Endothelial cell (in vitro differentiated cells): ENCODE data around the gene OSTF1. TPM values are rescaled to one million over a fixed set of nuclear protein-coding genes. Genes with fewer than 3 reads are reported as not detected.

Experiments
- DNase-seq: peaks from one replicate; pipeline ENCODE4 v3.0.0; 2021; ENCODE audit warnings: low spot score
- H3K27ac Mint-ChIP-seq: one replicate; pipeline ENCODE4 v1.8.0; 2021; ENCODE audit warnings: mixed read lengths, inconsistent platforms; ENCODE audit not compliant: unreplicated experiment
- H3K27me3 Mint-ChIP-seq: one replicate; pipeline ENCODE4 v1.8.0; 2021; ENCODE audit warnings: mild to moderate bottlenecking, moderate library complexity, mixed read lengths, inconsistent platforms; ENCODE audit not compliant: unreplicated experiment
- H3K36me3 Mint-ChIP-seq: one replicate; pipeline ENCODE4 v1.8.0; 2021; ENCODE audit warnings: mild to moderate bottlenecking, low read depth, mixed read lengths, inconsistent platforms; ENCODE audit not compliant: unreplicated experiment
- H3K4me1 Mint-ChIP-seq: one replicate; pipeline ENCODE4 v1.8.0; 2021; ENCODE audit warnings: mild to moderate bottlenecking, mixed read lengths, inconsistent platforms; ENCODE audit not compliant: unreplicated experiment
- H3K4me3 Mint-ChIP-seq: one replicate; pipeline ENCODE4 v1.8.0; 2021; ENCODE audit warnings: mild to moderate bottlenecking, mixed read lengths, inconsistent platforms; ENCODE audit not compliant: unreplicated experiment
- H3K9me3 Mint-ChIP-seq: one replicate; pipeline ENCODE4 v1.8.0; 2021; ENCODE audit warnings: mixed read lengths, inconsistent platforms; ENCODE audit not compliant: unreplicated experiment
- total RNA-seq: library from RNA; stranded (reverse); fragmentation: NEBNext Ultra II Directional; extraction: Animal tissue kit (Norgen Biotek cat#: 25700); gene quantifications from one replicate; pipeline ENCODE4 v1.2.1, GENCODE V29; 2021; ENCODE audit not compliant: unreplicated experiment
- TF ChIP-seq, protein P1 (sequence below): fragments of 200-600 bp; sonication (generic); IDR thresholded peaks from one replicate; pipeline ENCODE4 v1.5.0; 2021; ENCODE audit warnings: antibody characterized with exemption; ENCODE audit not compliant: unreplicated experiment

Gene OSTF1
- total RNA-seq, 1 donor from 2014 or later: 51.4 TPM

- peaks cover 15% of the 10 kb centered on the region for H3K36me3 Mint-ChIP-seq
- no peak overlapping the region for H3K27ac Mint-ChIP-seq
- peaks cover 13% of the 10 kb centered on the region for H3K4me1 Mint-ChIP-seq
- H3K27me3 Mint-ChIP-seq: peaks cover 3% of the 10 kb centered on the region
- TF ChIP-seq, protein P1, sequence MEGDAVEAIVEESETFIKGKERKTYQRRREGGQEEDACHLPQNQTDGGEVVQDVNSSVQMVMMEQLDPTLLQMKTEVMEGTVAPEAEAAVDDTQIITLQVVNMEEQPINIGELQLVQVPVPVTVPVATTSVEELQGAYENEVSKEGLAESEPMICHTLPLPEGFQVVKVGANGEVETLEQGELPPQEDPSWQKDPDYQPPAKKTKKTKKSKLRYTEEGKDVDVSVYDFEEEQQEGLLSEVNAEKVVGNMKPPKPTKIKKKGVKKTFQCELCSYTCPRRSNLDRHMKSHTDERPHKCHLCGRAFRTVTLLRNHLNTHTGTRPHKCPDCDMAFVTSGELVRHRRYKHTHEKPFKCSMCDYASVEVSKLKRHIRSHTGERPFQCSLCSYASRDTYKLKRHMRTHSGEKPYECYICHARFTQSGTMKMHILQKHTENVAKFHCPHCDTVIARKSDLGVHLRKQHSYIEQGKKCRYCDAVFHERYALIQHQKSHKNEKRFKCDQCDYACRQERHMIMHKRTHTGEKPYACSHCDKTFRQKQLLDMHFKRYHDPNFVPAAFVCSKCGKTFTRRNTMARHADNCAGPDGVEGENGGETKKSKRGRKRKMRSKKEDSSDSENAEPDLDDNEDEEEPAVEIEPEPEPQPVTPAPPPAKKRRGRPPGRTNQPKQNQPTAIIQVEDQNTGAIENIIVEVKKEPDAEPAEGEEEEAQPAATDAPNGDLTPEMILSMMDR: no peak
- DNase-seq: no peak
- H3K9me3 Mint-ChIP-seq: no peaks in the 10 kb centered on the region
- no peak overlapping the region for H3K4me3 Mint-ChIP-seq
Observed at GRCh38 chr9:75132244-75132643, 43.9 kb downstream of the OSTF1 start.

GRCh38 chr9:75133396-75133795, 45.1 kb downstream of the OSTF1 start:
- TF ChIP-seq, protein P1: no peak
- no peak overlapping the region for H3K27ac Mint-ChIP-seq

GRCh38 chr9:75134495-75134894, 46.2 kb downstream of the OSTF1 start:
- Mint-ChIP-seq H3K4me3 (no peak overlapping the region), H3K4me1 (peaks cover 13% of the 10 kb centered on the region), H3K27me3 (peaks cover 3% of the 10 kb centered on the region), H3K9me3 (no peaks in the 10 kb centered on the region), H3K36me3 (peaks cover 18% of the 10 kb centered on the region), H3K27ac (no peak overlapping the region)
- DNase-seq: no peak
- TF ChIP-seq, protein P1: no peak

More at GRCh38 chr9:75133396-75133795, 45.1 kb downstream of the OSTF1 start:
- Mint-ChIP-seq H3K36me3 (peaks cover 17% of the 10 kb centered on the region), H3K4me3 (no peak overlapping the region), H3K9me3 (no peaks in the 10 kb centered on the region), H3K4me1 (peaks cover 13% of the 10 kb centered on the region), H3K27me3 (peaks cover 3% of the 10 kb centered on the region)
- no peak for DNase-seq

- no peak for DNase-seq
- peaks cover 8% of the 10 kb centered on the region for H3K4me1 Mint-ChIP-seq
- no peak overlapping the region for H3K27ac Mint-ChIP-seq
- no peaks in the 10 kb centered on the region for H3K9me3 Mint-ChIP-seq
- no peak overlapping the region for H3K4me3 Mint-ChIP-seq
- H3K27me3 Mint-ChIP-seq: no peaks in the 10 kb centered on the region
- H3K36me3 Mint-ChIP-seq: peaks cover 33% of the 10 kb centered on the region
- TF ChIP-seq, protein P1: no peak
Observed at GRCh38 chr9:75138260-75139040, 50.1 kb downstream of the OSTF1 start.

DNA sequence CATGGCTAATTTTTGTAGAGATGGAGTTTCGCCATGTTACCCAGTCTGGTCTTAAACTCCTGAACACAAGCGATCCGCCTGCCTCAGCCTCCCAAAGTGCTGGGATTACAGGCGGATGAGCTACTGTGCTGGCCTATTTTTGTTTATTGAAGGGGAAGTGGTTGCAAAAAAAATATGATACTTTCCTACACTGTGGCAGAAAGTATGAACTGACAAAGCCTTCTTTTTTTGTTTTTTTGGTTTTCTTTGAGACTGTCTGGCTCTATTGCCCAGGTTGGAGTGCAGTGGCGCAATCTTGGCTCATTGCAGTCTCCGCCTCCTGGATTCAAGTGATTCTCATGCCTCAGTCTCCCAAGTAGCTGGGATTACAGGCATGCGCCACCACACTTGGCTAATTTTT, 50.9 kb downstream of the OSTF1 start:
- DNase-seq: no peak
- TF ChIP-seq, protein P1: no peak
- Mint-ChIP-seq H3K36me3 (peaks cover 40% of the 10 kb centered on the region), H3K4me3 (no peak overlapping the region), H3K9me3 (no peaks in the 10 kb centered on the region), H3K27me3 (no peaks in the 10 kb centered on the region), H3K4me1 (peaks cover 7% of the 10 kb centered on the region), H3K27ac (no peak overlapping the region)
